Kidney (tissue), 14 donors: Measurements from ENCODE around the gene IMMP2L. TPM values are rescaled to one million over a fixed set of nuclear protein-coding genes. Genes with fewer than 3 reads are reported as not detected.

Source experiments
- DNase-seq, 5 donors: peaks; one replicate each; pipeline ENCODE4 v3.0.0-alpha.2; 2013 to 2020
- FAIRE-seq: peaks from 2 replicates; lab custom pipeline; 2012; peaks lifted over from hg19 to GRCh38; lab: Jason Lieb, UNC
- H3K27ac ChIP-seq, 2 donors: one replicate each; pipeline ENCODE4 v1.7.0; 2013; ENCODE audit warnings: low read depth in 2 of 2, low read length in 2 of 2, inconsistent platforms in 1 of 2
- H3K27me3 ChIP-seq: one replicate; pipeline ENCODE4 v1.7.1; 2013; ENCODE audit warnings: low read length, inconsistent platforms; ENCODE audit not compliant: control insufficient read depth, insufficient read depth
- H3K36me3 ChIP-seq, 3 donors: one replicate each; pipeline versions ENCODE4 v1.7.0 to v1.7.1; 2013; ENCODE audit warnings: low read length in 3 of 3, control low read depth in 1 of 3, inconsistent platforms in 1 of 3; ENCODE audit not compliant: insufficient read depth in 3 of 3, control insufficient read depth in 2 of 3
- H3K4me1 ChIP-seq, 3 donors: one replicate each; pipeline versions ENCODE4 v1.7.0 to v1.7.1; 2013; ENCODE audit warnings: low read length in 3 of 3, inconsistent platforms in 1 of 3, low read depth in 1 of 3; ENCODE audit not compliant: control insufficient read depth in 2 of 3, insufficient read depth in 2 of 3
- H3K4me3 ChIP-seq, 3 donors: one replicate each; pipeline versions ENCODE4 v1.7.0 to v1.8.1; 2013; ENCODE audit warnings: low read length in 3 of 3, control low read depth in 1 of 3, inconsistent platforms in 1 of 3
- H3K9ac ChIP-seq, 3 donors: one replicate each; pipeline versions ENCODE4 v1.7.0 to v1.7.1; 2013; ENCODE audit warnings: low read length in 3 of 3, control low read depth in 1 of 3, inconsistent platforms in 1 of 3
- H3K9me3 ChIP-seq, 3 donors: one replicate each; pipeline versions ENCODE4 v1.7.0 to v1.7.1; 2013; ENCODE audit warnings: low read length in 3 of 3, control low read depth in 1 of 3, inconsistent platforms in 1 of 3; ENCODE audit not compliant: control insufficient read depth in 2 of 3, insufficient read depth in 1 of 3
- intact Hi-C: fragments of 100-400 bp; cut with DNase I; formaldehyde crosslinking; loops from one replicate; pipeline ENCODE4 v1.11.1; 2022
- polyA plus RNA-seq: library from polyadenylated mRNA; stranded (reverse); fragments of 350-450 nt; fragmentation: Illumina TruSeq; extraction: RNeasy Lipid Tissue Mini Kit (QIAGEN cat#74804); gene quantifications from one replicate; pipeline ENCODE4 v1.2.3, GENCODE V29; 2014; ENCODE audit warnings: low read depth, low replicate concordance; ENCODE audit not compliant: insufficient read depth
- total RNA-seq: library from RNA; stranded (reverse); fragmentation: NEBNext Ultra II Directional; extraction: Animal tissue kit (Norgen Biotek cat#: 25700); gene quantifications from one replicate; pipeline ENCODE4 v1.2.1, GENCODE V29; 2021
- TF ChIP-seq, protein P1 (sequence below): IDR thresholded peaks from 3 replicates; pipeline ENCODE4 v1.5.1; 2012; ENCODE audit warnings: mild to moderate bottlenecking, moderate library complexity, borderline replicate concordance; ENCODE audit not compliant: insufficient read depth; ENCODE audit errors: extremely low read depth
- donor health status: control.
- donor health status: control.
- donor health status: control.
- donor health status: control.
- donor health status: control.
- donor health status: DM: yes; HTN: yes; CAD: no.
- donor health status: Normal renal cell carcinoma (clear cell type).

IMMP2L gene
- total and polyA plus RNA-seq, 2 donors from 2014 or later = 46.4 to 52.1 TPM

DNA sequence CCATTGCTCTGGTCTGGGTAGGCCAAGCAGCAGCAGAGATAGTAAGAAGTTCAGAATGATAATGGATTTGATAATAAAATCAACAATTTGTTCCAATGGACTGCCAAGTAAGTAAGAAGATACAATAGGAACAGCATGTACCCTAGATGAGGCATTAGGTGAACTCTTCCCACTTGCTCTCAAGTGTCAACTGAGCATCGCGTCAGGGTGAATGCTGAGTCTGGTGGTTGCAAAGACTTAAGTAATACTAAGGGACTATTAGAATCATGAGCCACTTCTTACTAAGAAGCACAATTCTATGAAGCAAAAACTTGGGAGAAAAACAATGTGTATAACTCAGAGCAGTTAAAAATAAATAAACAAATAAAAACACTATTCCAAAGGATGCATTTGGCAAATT is 416.8 kb downstream of the IMMP2L start:
- intact Hi-C loops = no loop called here
- no peaks in the 10 kb centered on the region for H3K9me3 ChIP-seq
- TF ChIP-seq, protein P1, sequence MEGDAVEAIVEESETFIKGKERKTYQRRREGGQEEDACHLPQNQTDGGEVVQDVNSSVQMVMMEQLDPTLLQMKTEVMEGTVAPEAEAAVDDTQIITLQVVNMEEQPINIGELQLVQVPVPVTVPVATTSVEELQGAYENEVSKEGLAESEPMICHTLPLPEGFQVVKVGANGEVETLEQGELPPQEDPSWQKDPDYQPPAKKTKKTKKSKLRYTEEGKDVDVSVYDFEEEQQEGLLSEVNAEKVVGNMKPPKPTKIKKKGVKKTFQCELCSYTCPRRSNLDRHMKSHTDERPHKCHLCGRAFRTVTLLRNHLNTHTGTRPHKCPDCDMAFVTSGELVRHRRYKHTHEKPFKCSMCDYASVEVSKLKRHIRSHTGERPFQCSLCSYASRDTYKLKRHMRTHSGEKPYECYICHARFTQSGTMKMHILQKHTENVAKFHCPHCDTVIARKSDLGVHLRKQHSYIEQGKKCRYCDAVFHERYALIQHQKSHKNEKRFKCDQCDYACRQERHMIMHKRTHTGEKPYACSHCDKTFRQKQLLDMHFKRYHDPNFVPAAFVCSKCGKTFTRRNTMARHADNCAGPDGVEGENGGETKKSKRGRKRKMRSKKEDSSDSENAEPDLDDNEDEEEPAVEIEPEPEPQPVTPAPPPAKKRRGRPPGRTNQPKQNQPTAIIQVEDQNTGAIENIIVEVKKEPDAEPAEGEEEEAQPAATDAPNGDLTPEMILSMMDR = no peak
- no peak for FAIRE-seq
- H3K4me3 ChIP-seq = no peak overlapping the region
- no peak for DNase-seq
- H3K27me3 ChIP-seq = no peaks in the 10 kb centered on the region
- no peak overlapping the region for H3K9ac ChIP-seq
- H3K4me1 ChIP-seq = no peaks in the 10 kb centered on the region
- no peaks in the 10 kb centered on the region for H3K36me3 ChIP-seq
- H3K27ac ChIP-seq = no peak overlapping the region

GRCh38 chr7:111140091-111140865 is 422.0 kb downstream of the IMMP2L start:
- no peaks in the 10 kb centered on the region for H3K9me3 ChIP-seq
- H3K27me3 ChIP-seq = no peaks in the 10 kb centered on the region
- TF ChIP-seq, protein P1 = no peak
- H3K4me3 ChIP-seq = no peak overlapping the region
- H3K9ac ChIP-seq = no peak overlapping the region
- no peak for DNase-seq
- no peak overlapping the region for H3K27ac ChIP-seq
- H3K4me1 ChIP-seq = no peaks in the 10 kb centered on the region
- no peaks in the 10 kb centered on the region for H3K36me3 ChIP-seq
- FAIRE-seq = no peak
- intact Hi-C loops = no loop called here

DNA sequence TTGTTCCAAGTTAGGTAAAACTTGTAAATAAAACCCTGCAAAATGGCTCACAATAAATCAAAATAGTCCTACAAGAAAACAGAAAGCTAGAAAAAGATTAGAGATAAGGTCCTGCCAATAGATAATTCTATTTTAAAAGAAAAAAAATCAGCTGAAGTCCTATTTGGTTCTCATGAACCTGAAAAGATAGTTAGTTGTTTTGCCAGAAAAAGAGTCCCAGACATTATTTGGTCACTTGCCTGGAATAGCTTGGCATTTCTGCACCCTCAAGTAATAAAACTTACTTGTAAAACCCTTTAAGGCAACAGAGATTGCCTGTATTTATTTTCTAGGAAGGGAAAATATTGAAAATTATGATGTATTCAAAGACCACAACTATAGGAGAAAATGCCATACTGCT is 423.7 kb downstream of the IMMP2L start:
- DNase-seq = no peak
- H3K9ac ChIP-seq = no peak overlapping the region
- H3K27ac ChIP-seq = no peak overlapping the region
- TF ChIP-seq, protein P1 = no peak
- no peak for FAIRE-seq
- intact Hi-C loops = no loop called here
- H3K4me3 ChIP-seq = no peak overlapping the region
- H3K36me3 ChIP-seq = no peaks in the 10 kb centered on the region
- no peaks in the 10 kb centered on the region for H3K4me1 ChIP-seq
- no peaks in the 10 kb centered on the region for H3K9me3 ChIP-seq
- H3K27me3 ChIP-seq = no peaks in the 10 kb centered on the region

- peak in 4 of 5 donors; percentile 42 to 78 (median 60) for DNase-seq
- Histone ChIP-seq H3K4me3 (no peak overlapping the region), H3K4me1 (no peaks in the 10 kb centered on the region), H3K27ac (peak overlapping the region in 1 of 2 donors; percentile 8), H3K36me3 (no peaks in the 10 kb centered on the region), H3K9ac (no peak overlapping the region), H3K27me3 (no peaks in the 10 kb centered on the region), H3K9me3 (no peaks in the 10 kb centered on the region)
- peak; percentile 44 for FAIRE-seq
- TF ChIP-seq, protein P1 = no peak
- intact Hi-C loops = no loop called here
These were observed 424.1 kb downstream of the IMMP2L start for GRCh38 chr7:111138193-111138569.
